ENCODE measurements around the gene CIAO3. TPM values are rescaled to one million over a fixed set of nuclear protein-coding genes. Genes with fewer than 3 reads are reported as not detected.
"Not testable (repeated sequence)": the region's sequence is repeated elsewhere in the genome, so short reads cannot be mapped to it uniquely, and the experiment has no call there.

Gene CIAO3
- total RNA-seq, 6 experiments from 2014 or later: 16.9 to 20.5 (median 18.0) TPM

DNA sequence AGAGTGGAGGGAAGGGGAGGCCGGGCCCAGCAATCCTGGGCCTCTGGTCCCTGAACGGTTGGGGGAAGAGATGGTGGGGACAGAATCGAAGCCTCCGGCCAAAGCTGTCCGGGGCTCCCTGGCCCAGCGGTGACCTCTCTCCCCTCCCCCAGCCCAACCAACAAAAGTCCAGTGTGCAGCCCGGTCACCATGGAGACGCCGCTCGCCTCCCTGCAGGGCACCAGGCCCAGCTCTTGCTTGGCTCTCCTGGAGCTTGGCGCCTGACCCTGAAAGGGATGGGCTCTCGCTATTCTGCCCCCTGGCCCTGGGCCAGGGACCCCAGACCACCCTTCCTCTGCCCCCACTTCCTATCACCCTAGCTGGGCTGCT lies 24.6 kb downstream of the CIAO3 start:
- Mint-ChIP-seq H3K4me1 (ENCODE audit: low read depth) (peaks cover 36% of the 10 kb centered on the region), H3K4me3 (peak overlapping the region; percentile 87), H3K27me3 (ENCODE audit: insufficient read depth) (peaks cover 9% of the 10 kb centered on the region; the same call in 1 of the 2 replicates), H3K9me3 (no peaks in the 10 kb centered on the region), H3K27ac (peak overlapping the region; percentile 79), H3K36me3 (ENCODE audit: low read depth) (no peaks in the 10 kb centered on the region)
- DNase-seq: peak; percentile 39
- TF ChIP-seq, protein P1, sequence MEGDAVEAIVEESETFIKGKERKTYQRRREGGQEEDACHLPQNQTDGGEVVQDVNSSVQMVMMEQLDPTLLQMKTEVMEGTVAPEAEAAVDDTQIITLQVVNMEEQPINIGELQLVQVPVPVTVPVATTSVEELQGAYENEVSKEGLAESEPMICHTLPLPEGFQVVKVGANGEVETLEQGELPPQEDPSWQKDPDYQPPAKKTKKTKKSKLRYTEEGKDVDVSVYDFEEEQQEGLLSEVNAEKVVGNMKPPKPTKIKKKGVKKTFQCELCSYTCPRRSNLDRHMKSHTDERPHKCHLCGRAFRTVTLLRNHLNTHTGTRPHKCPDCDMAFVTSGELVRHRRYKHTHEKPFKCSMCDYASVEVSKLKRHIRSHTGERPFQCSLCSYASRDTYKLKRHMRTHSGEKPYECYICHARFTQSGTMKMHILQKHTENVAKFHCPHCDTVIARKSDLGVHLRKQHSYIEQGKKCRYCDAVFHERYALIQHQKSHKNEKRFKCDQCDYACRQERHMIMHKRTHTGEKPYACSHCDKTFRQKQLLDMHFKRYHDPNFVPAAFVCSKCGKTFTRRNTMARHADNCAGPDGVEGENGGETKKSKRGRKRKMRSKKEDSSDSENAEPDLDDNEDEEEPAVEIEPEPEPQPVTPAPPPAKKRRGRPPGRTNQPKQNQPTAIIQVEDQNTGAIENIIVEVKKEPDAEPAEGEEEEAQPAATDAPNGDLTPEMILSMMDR (IDR thresholded peaks at IDR 0.05): no peak

DNA sequence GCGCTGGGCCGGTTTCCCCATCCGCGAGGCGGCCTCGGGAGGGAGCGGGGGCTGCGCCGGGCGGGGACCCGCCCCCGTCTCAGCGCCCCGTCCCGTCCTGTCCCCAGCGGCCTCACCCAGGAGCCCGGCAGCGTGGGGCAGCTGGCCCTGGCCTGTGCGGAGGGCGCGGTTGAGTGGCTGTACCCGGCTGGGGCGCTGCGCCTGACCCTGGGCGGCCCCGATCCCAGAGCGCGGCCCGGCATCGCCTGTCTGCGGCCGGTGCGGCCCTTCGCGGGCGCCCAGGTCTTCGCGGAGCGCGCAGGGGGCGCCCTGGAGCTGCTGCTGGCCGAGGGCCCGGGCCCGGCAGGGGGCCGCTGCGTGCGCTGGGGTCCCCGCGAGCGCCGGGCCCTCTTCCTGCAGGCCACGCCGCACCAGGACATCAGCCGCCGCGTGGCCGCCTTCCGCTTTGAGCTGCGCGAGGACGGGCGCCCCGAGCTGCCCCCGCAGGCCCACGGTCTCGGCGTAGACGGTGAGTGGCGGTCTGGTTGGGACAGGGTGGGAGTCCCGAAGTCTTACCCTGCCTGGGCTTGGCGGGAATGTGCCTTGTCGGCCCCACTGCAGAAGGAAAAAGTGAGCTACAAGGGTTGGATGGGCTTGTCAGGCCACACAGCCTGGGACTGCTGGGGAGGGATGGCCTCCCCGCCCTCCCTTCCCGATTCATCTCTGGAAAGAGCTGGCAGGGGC lies 25.2 kb downstream of the CIAO3 start:
- Mint-ChIP-seq H3K4me3 (peak overlapping the region; percentile 87), H3K27ac (peak overlapping the region; percentile 79), H3K9me3 (no peaks in the 10 kb centered on the region), H3K36me3 (ENCODE audit: low read depth) (no peaks in the 10 kb centered on the region), H3K4me1 (ENCODE audit: low read depth) (peaks cover 36% of the 10 kb centered on the region), H3K27me3 (ENCODE audit: insufficient read depth) (peaks cover 9% of the 10 kb centered on the region; the same call in 1 of the 2 replicates)
- DNase-seq: no peak
- TF ChIP-seq, protein P1 (IDR thresholded peaks at IDR 0.05): peak; percentile 60

DNA sequence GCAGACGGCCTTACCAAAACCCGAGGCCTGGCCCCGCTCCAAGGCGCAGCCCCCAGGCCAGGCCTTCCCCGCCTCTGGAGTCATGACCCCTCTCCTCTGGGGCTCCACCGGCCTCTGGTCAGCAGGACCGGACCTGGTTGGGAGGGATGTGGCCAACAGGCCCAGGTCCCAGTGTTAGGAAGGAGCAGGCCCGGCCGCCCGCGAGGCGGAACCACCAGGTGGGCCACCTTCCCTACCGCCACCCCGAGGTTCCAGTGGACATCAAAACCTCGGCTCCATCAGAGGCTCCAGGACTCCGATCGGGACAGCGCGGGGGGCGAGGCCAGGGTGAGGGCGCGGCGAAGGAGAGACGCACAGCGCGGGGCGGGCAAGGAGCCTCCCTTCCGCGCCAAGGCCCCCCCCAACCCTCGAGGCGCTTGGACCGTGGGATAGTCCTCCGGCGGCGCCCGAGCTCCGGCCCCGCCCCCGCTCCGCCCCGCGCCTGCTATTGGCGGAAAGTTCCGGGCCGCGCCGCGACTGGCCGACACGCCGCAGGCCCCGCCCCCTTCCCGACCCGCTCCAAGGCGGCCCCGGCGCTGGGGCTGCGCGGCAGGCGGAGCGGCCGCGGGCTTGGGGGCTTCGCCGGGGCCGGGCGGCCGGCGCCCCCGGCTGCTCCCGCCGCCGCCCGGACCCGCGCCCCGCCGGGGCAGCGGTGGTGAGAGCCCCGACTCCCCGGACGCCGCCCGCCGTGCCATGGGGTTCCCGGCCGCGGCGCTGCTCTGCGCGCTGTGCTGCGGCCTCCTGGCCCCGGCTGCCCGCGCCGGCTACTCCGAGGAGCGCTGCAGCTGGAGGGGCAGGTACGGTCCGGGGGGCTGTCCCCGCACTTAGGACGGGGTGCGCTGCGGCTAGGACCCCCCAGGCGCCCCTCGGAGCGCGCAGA lies 26.0 kb downstream of the CIAO3 start, which contains the start of gene METRN:
Gene METRN, plus strand, starts transcription at position 561 of the 919 bp plus-strand sequence. Its CDS starts 172 bp downstream, at position 733.
- Mint-ChIP-seq H3K27ac (peak within 1 kb of the TSS; percentile 79), H3K4me3 (peak within 1 kb of the TSS; percentile 87), H3K9me3 (no peaks in the 10 kb centered on the region), H3K36me3 (ENCODE audit: low read depth) (no peaks in the 10 kb centered on the region), H3K27me3 (ENCODE audit: insufficient read depth) (peaks cover 4% of the 10 kb centered on the region; the same call in 1 of the 2 replicates), H3K4me1 (ENCODE audit: low read depth) (peaks cover 35% of the 10 kb centered on the region)
- TF ChIP-seq, protein P1 (IDR thresholded peaks at IDR 0.05): no peak
- DNase-seq: peak; percentile 80

DNA sequence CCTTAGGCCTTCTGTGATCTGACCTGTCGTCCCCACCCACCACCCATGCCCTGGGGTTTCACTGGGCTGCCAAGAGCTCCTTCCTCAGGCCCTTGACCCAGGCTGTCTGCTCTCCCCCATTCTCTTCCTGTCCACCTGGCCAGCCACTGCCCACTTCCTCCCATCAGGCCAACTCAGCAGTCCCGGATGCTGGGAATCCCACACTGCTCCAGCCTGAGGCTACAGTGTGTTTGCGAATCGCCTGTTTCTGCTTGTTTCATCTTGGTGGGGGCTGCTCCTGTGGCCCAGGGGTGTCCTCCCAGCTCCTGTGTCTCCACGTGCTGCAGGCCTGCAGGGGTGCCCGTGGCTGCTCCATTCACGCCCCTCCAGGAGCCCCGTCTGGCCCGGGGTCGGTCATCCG lies 26.7 kb downstream of the CIAO3 start:
- no peak for DNase-seq
- TF ChIP-seq, protein P1 (IDR thresholded peaks at IDR 0.05): no peak
- H3K27me3 Mint-ChIP-seq (ENCODE audit: insufficient read depth): 0 out of 2 replicates have a peak, but pooled peaks cover 2% of the 10 kb centered on the region
- H3K36me3 Mint-ChIP-seq (ENCODE audit: low read depth): no peaks in the 10 kb centered on the region
- no peak overlapping the region for H3K27ac Mint-ChIP-seq
- H3K4me3 Mint-ChIP-seq: no peak overlapping the region
- H3K4me1 Mint-ChIP-seq (ENCODE audit: low read depth): peaks cover 27% of the 10 kb centered on the region
- H3K9me3 Mint-ChIP-seq: no peaks in the 10 kb centered on the region

DNA sequence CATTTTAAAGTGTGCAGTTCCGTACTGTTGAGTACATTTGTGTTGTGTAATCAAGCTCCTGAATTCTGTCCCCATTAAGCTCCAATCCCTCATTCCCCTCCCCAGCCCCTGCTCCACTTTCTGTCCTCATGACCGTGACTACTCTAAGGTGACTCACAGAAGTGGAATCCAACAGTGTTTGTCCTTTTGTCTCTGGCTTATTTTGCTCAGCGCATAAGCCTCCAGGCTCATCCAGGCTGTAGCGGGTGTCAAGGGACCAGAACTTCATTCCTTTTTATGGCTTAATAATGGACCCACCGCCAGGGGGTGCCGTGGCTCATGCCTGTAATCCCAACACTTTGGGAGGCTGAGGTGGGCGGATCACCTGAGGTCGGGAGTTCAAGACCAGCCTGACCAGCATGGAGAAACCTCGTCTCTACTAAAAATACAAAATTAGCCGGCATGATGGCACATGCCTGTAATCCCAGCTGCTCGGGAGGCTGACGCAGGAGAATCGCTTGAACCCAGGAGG lies 28.0 kb downstream of the CIAO3 start:
- H3K4me1 Mint-ChIP-seq (ENCODE audit: low read depth): peaks cover 26% of the 10 kb centered on the region
- H3K4me3 Mint-ChIP-seq; H3K27me3 Mint-ChIP-seq (ENCODE audit: insufficient read depth); H3K36me3 Mint-ChIP-seq (ENCODE audit: low read depth); H3K9me3 Mint-ChIP-seq: not testable (repeated sequence)
- H3K27ac Mint-ChIP-seq: peak overlapping the region; percentile 72
- TF ChIP-seq, protein P1 (IDR thresholded peaks at IDR 0.05): peak; percentile 88
- DNase-seq: peak; percentile 97

Data from HFFc6 (cell line).